DOHH2 (cell line): ENCODE results near the gene CSGALNACT2.

ENCODE experiments used
- CTCF ChIP-seq: fragments of 200-600 bp; sonication (generic); IDR thresholded peaks from one replicate; pipeline ENCODE4 v1.5.1; 2014; ENCODE audit warnings: antibody characterized with exemption, mild to moderate bottlenecking, low read depth, low read length; ENCODE audit not compliant: poor library complexity, severe bottlenecking
- EZH2phosphoT487 ChIP-seq: fragments of 200-600 bp; sonication (generic); IDR thresholded peaks from 2 replicates; pipeline ENCODE4 v1.6.1; 2017; ENCODE audit warnings: borderline replicate concordance, mild to moderate bottlenecking, antibody characterized with exemption, low read length, moderate library complexity, mixed read lengths

GRCh38 chr10:43121444-43121843 lies 16.8 kb upstream of the CSGALNACT2 start:
- TF ChIP-seq CTCF (no peak), EZH2phosphoT487 (no peak)
